H1 (cell line): ENCODE measurements around the gene MYO15A.

Source experiments
- CTCF ChIP-seq, 3 experiments: IDR thresholded peaks; 1 replicate in 2 of 3; 2 replicates in 1 of 3; pipeline versions ENCODE4 v1.5.1 to v1.6.1; 2011; ENCODE audit warnings: low read length in 3 of 3, mild to moderate bottlenecking in 3 of 3, inconsistent platforms in 2 of 3, low read depth in 1 of 3, moderate library complexity in 1 of 3; ENCODE audit not compliant: insufficient read depth in 1 of 3; ENCODE audit errors: control extremely low read depth in 1 of 3
- GTF2F1 ChIP-seq: IDR thresholded peaks from 2 replicates; pipeline ENCODE4 v1.6.1; 2012; ENCODE audit warnings: low read depth, low read length, improper control_type of control experiment, borderline replicate concordance
- POLR2AphosphoS5 ChIP-seq: IDR thresholded peaks from 2 replicates; pipeline ENCODE4 v1.6.1; 2011; ENCODE audit warnings: low read depth, low read length
- SP1 ChIP-seq: IDR thresholded peaks from 2 replicates; pipeline ENCODE4 v1.6.1; 2011; ENCODE audit warnings: low read depth, low read length

GRCh38 chr17:18129041-18129502 lies 20.5 kb downstream of the MYO15A start:
- TF ChIP-seq GTF2F1: no peak
- no peak for TF ChIP-seq CTCF (IDR thresholded peaks at IDR 0.05; ENCODE audit: control extremely low read depth in 1 of 3, insufficient read depth in 1 of 3, low read depth in 1 of 3, low read length in 3 of 3)
- TF ChIP-seq POLR2AphosphoS5: no peak
- no peak for TF ChIP-seq SP1
